ENCODE measurements around the gene FAM89B.

DNA sequence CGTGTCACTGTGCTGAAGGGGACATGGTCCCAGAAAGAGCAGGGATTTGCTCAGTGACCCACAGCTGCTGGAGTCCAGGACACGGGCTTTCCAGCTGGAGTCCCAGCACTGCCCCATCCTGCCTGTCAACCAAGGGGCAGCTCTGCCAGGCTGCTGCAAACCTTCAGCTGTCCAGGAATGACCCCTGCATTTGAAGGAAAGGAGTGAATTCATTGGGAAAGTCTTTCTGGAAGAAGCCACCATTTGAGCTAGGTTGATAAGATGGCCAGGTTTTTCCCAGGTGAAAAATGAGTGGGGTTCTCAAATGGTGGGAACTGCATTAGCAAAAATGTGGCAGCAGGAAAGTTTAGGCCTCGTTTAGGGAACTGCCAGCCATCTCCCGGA, 13.9 kb downstream of the FAM89B start:
- TF ChIP-seq, protein P1, sequence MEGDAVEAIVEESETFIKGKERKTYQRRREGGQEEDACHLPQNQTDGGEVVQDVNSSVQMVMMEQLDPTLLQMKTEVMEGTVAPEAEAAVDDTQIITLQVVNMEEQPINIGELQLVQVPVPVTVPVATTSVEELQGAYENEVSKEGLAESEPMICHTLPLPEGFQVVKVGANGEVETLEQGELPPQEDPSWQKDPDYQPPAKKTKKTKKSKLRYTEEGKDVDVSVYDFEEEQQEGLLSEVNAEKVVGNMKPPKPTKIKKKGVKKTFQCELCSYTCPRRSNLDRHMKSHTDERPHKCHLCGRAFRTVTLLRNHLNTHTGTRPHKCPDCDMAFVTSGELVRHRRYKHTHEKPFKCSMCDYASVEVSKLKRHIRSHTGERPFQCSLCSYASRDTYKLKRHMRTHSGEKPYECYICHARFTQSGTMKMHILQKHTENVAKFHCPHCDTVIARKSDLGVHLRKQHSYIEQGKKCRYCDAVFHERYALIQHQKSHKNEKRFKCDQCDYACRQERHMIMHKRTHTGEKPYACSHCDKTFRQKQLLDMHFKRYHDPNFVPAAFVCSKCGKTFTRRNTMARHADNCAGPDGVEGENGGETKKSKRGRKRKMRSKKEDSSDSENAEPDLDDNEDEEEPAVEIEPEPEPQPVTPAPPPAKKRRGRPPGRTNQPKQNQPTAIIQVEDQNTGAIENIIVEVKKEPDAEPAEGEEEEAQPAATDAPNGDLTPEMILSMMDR (IDR thresholded peaks at IDR 0.05), result no peak
- TF ChIP-seq, protein P2, sequence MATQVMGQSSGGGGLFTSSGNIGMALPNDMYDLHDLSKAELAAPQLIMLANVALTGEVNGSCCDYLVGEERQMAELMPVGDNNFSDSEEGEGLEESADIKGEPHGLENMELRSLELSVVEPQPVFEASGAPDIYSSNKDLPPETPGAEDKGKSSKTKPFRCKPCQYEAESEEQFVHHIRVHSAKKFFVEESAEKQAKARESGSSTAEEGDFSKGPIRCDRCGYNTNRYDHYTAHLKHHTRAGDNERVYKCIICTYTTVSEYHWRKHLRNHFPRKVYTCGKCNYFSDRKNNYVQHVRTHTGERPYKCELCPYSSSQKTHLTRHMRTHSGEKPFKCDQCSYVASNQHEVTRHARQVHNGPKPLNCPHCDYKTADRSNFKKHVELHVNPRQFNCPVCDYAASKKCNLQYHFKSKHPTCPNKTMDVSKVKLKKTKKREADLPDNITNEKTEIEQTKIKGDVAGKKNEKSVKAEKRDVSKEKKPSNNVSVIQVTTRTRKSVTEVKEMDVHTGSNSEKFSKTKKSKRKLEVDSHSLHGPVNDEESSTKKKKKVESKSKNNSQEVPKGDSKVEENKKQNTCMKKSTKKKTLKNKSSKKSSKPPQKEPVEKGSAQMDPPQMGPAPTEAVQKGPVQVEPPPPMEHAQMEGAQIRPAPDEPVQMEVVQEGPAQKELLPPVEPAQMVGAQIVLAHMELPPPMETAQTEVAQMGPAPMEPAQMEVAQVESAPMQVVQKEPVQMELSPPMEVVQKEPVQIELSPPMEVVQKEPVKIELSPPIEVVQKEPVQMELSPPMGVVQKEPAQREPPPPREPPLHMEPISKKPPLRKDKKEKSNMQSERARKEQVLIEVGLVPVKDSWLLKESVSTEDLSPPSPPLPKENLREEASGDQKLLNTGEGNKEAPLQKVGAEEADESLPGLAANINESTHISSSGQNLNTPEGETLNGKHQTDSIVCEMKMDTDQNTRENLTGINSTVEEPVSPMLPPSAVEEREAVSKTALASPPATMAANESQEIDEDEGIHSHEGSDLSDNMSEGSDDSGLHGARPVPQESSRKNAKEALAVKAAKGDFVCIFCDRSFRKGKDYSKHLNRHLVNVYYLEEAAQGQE (IDR thresholded peaks at IDR 0.05; ENCODE audit: insufficient read depth in 1 of 2, low read depth in 2 of 2, low read length in 1 of 2), result no peak
- no peak for TF ChIP-seq SIN3A (IDR thresholded peaks at IDR 0.05; ENCODE audit: borderline replicate concordance, insufficient read depth, low read depth, low read length)
- no peak for TF ChIP-seq POLR2AphosphoS5 (IDR thresholded peaks at IDR 0.05; ENCODE audit: low read depth, low read length)
